K562 (cell line): Measurements from ENCODE around the gene MACROD2. TPM values are rescaled to one million over a fixed set of nuclear protein-coding genes. Genes with fewer than 3 reads are reported as not detected.

Experiments used
- ATAC-seq: fragments of 200-7000 bp; cut with Tn5 transposase; 3 replicates; pipeline ENCODE4 v1.9.1; 2020; ENCODE audit warnings: moderate library complexity
- BruUV-seq: library from RNA; stranded (reverse); fragments of 400-500 nt; replicated peaks from 2 replicates; lab custom pipeline; 2021; lab: Mats Ljungman, UMichigan
- CTCF ChIA-PET: fragments of 300-600 bp; formaldehyde crosslinking; extraction: SDS; loops from one replicate; lab custom pipeline; 2021; ENCODE audit warnings: low intra/inter-chr PET ratio; lab: Yijun Ruan, JAX
- POLR2A ChIA-PET: fragments of 300-600, 350-650 bp; sonication (Branson Sonifier 250); formaldehyde crosslinking; extraction: SDS; loops from one replicate; lab custom pipeline; 2021; ENCODE audit warnings: antibody characterized with exemption, inconsistent platforms; lab: Yijun Ruan, JAX
- DNase-seq, 4 experiments: peaks; one replicate each; pipeline versions ENCODE4 v3.0.0 to v3.0.0-alpha.2; 2011 to 2018; ENCODE audit warnings: low spot score in 3 of 4, mixed read lengths in 3 of 4; ENCODE audit errors: extremely low read depth in 1 of 4
- FAIRE-seq: peaks from 2 replicates; lab custom pipeline; 2011; peaks lifted over from hg19 to GRCh38; lab: Jason Lieb, UNC
- H2AFZ ChIP-seq: 2 replicates; pipeline ENCODE4 v1.6.0; 2011; ENCODE audit warnings: low read depth, low read length, control low read depth, inconsistent platforms
- H3K27ac ChIP-seq: fragments of 200-600 bp; 3 replicates; pipeline ENCODE4 v1.8.0; 2011; ENCODE audit warnings: low read depth, mild to moderate bottlenecking, control low read depth, inconsistent platforms, low read length, moderate library complexity, mixed read lengths; ENCODE audit errors: extremely low read depth
- H3K27me3 ChIP-seq, 2 experiments: fragments of 300-600 bp in 1 of 2; 2 replicates in 1 of 2; 3 replicates in 1 of 2; pipeline versions ENCODE4 v1.6.0 to v1.8.0; 2011; ENCODE audit warnings: inconsistent platforms in 2 of 2, low read length in 2 of 2, mild to moderate bottlenecking in 1 of 2, mixed read lengths in 1 of 2, moderate library complexity in 1 of 2; ENCODE audit not compliant: control insufficient read depth in 2 of 2, insufficient read depth in 2 of 2
- H3K36me3 ChIP-seq: fragments of 300-600 bp; 3 replicates; pipeline ENCODE4 v1.8.0; 2011; ENCODE audit warnings: mild to moderate bottlenecking, low read length, inconsistent platforms; ENCODE audit not compliant: control insufficient read depth, insufficient read depth
- H3K4me1 ChIP-seq, 2 experiments: fragments of 200-600 bp in 1 of 2; replicated peaks in 1 of 2; 2 replicates in 1 of 2; 3 replicates in 1 of 2; pipeline versions ENCODE4 v1.5.1 to v1.8.0; 2011; ENCODE audit warnings: inconsistent platforms in 2 of 2, low read length in 2 of 2, mild to moderate bottlenecking in 1 of 2, mixed read lengths in 1 of 2, moderate library complexity in 1 of 2; ENCODE audit not compliant: control insufficient read depth in 2 of 2, insufficient read depth in 2 of 2
- H3K4me2 ChIP-seq: 2 replicates; pipeline ENCODE4 v1.6.1; 2011; ENCODE audit warnings: low read length, control low read depth, inconsistent platforms, mixed read lengths; ENCODE audit not compliant: insufficient read depth
- H3K4me3 ChIP-seq: fragments of 200-600 bp; sonication (generic), shearing (Covaris generic); 2 replicates; pipeline ENCODE4 v1.5.1; 2016; ENCODE audit warnings: control low read depth, inconsistent platforms
- H3K79me2 ChIP-seq: fragments of 200-600 bp; 3 replicates; pipeline ENCODE4 v1.8.0; 2011; ENCODE audit warnings: low read length, inconsistent platforms; ENCODE audit not compliant: control insufficient read depth, insufficient read depth
- H3K9ac ChIP-seq, 2 experiments: 2 replicates each; pipeline versions ENCODE4 v1.6.0 to v1.6.1; 2011; ENCODE audit warnings: low read depth in 2 of 2, low read length in 2 of 2, control low read depth in 1 of 2, inconsistent platforms in 1 of 2, mild to moderate bottlenecking in 1 of 2, mixed read lengths in 1 of 2; ENCODE audit not compliant: insufficient read depth in 1 of 2
- H3K9me1 ChIP-seq: one replicate; pipeline ENCODE4 v1.6.0; 2011; ENCODE audit warnings: inconsistent platforms, mild to moderate bottlenecking, low read length, moderate library complexity; ENCODE audit not compliant: control insufficient read depth, insufficient read depth
- H3K9me3 ChIP-seq: replicated peaks from 2 replicates; pipeline ENCODE4 v1.5.1; 2011; ENCODE audit warnings: low read depth, low read length, inconsistent platforms; ENCODE audit not compliant: control insufficient read depth, insufficient read depth
- H4K20me1 ChIP-seq: replicated peaks from 2 replicates; pipeline ENCODE4 v1.6.1; 2011; ENCODE audit warnings: low read length, inconsistent platforms, mixed read lengths; ENCODE audit not compliant: control insufficient read depth, insufficient read depth
- CBX2 ChIP-seq: fragments of 200-600 bp; sonication (generic); IDR thresholded peaks from one replicate; pipeline ENCODE4 v1.6.1; 2012; ENCODE audit warnings: mild to moderate bottlenecking, low read length, inconsistent platforms; ENCODE audit not compliant: insufficient read depth, poor library complexity, severe bottlenecking
- CBX8 ChIP-seq: fragments of 200-600 bp; sonication (generic); IDR thresholded peaks from 2 replicates; pipeline ENCODE4 v1.6.1; 2012; ENCODE audit warnings: borderline replicate concordance, mixed run types, low read depth, mild to moderate bottlenecking, moderate library complexity, mixed read lengths, low read length, control low read depth, inconsistent platforms; ENCODE audit not compliant: poor library complexity, severe bottlenecking; ENCODE audit errors: extremely low read depth
- HDGF ChIP-seq: fragments of 450-650 bp; IDR thresholded peaks from 2 replicates; pipeline ENCODE4 v1.6.1; 2016
- KDM1A ChIP-seq, 2 experiments: fragments of 450-650 bp; IDR thresholded peaks; 2 replicates each; pipeline ENCODE4 v1.6.1; 2016; ENCODE audit warnings: mild to moderate bottlenecking in 2 of 2
- MCM7 ChIP-seq, 2 experiments: fragments of 450-650 bp; IDR thresholded peaks; 2 replicates each; pipeline ENCODE4 v1.6.1; 2016 to 2018
- MEF2D ChIP-seq: conservative IDR thresholded peaks from 2 replicates; pipeline ENCODE4 v1.6.1; 2016; ENCODE audit warnings: low read depth, missing genetic modification characterization, missing compliant biosample characterization
- NCOA4 ChIP-seq: fragments of 450-650 bp; IDR thresholded peaks from 2 replicates; pipeline ENCODE4 v1.6.1; 2018; ENCODE audit warnings: mild to moderate bottlenecking; ENCODE audit not compliant: partially characterized antibody
- NFE2L1 ChIP-seq: fragments of 450-650 bp; IDR thresholded peaks from 2 replicates; pipeline ENCODE4 v1.6.1; 2016; ENCODE audit warnings: missing genetic modification characterization, low read depth, mild to moderate bottlenecking, missing compliant biosample characterization, moderate library complexity, borderline replicate concordance
- RAD21 ChIP-seq, 2 experiments: fragments of 250-450 bp in 1 of 2; fragments of 450-650 bp in 1 of 2; sonication (Bioruptor Pico) in 1 of 2; formaldehyde crosslinking in 1 of 2; IDR thresholded peaks in 1 of 2; conservative IDR thresholded peaks in 1 of 2; 2 replicates each; pipeline versions ENCODE4 v1.4.0 to v1.8.0; 2020 to 2022; ENCODE audit warnings: mild to moderate bottlenecking in 2 of 2, moderate library complexity in 1 of 2
- ZBED1 ChIP-seq: IDR thresholded peaks from 2 replicates; pipeline ENCODE4 v1.6.1; 2014
- ZNF12 ChIP-seq: sonication (generic); formaldehyde crosslinking; IDR thresholded peaks from 2 replicates; pipeline ENCODE4 v1.4.0; 2020; ENCODE audit warnings: mild to moderate bottlenecking, missing genetic modification reagents
- ZNF311 ChIP-seq: fragments of 250-450 bp; sonication (Bioruptor Pico); IDR thresholded peaks from 2 replicates; pipeline ENCODE4 v1.4.0; 2020; ENCODE audit warnings: mild to moderate bottlenecking, moderate library complexity
- ZNF354B ChIP-seq: fragments of 250-450 bp; sonication (Bioruptor Pico); IDR thresholded peaks from 2 replicates; pipeline ENCODE4 v1.4.0; 2020
- WGBS: fragments of 100-300 bp; shearing (Covaris generic); methylation state at CpG from one replicate; pipeline ENCODE4 v1.1.6; 2016; ENCODE audit warnings: low coverage, mixed read lengths; ENCODE audit not compliant: insufficient coverage; ENCODE audit errors: missing lambda C conversion rate; 5-methylcytosine and 5-hydroxymethylcytosine counted together
- in situ Hi-C: fragments of 300-500 bp; cut with MboI; formaldehyde crosslinking; loops from 4 replicates; pipeline ENCODE4 v1.15.0; 2018; ENCODE audit warnings: inconsistent platforms, mixed read lengths
- intact Hi-C: fragments of 100-400 bp; cut with micrococcal nuclease; formaldehyde crosslinking; loops from 2 replicates; pipeline ENCODE4 v1.14.2; 2022
- polyA plus RNA-seq, 8 experiments: library from polyadenylated mRNA; depleted of rRNA in 4 of 8; stranded (reverse) in 5 of 8; unstranded in 3 of 8; fragments of >200 nt; fragmentation: Nextera tagmentation in 2 of 8; fragmentation: Illumina TruSeq in 1 of 8; extraction: Ambion mirVana in 2 of 8; extraction: Trizol in 1 of 8; gene quantifications; 2 replicates each; pipeline versions ENCODE4 v1.2.1 to v1.2.3, GENCODE V29; 2011 to 2014; ENCODE audit warnings: inconsistent platforms in 1 of 8, missing spikeins in 1 of 8
- total RNA-seq, 7 experiments: library from RNA; depleted of rRNA in 6 of 7; stranded (reverse); fragments of >200 nt in 6 of 7; fragmentation: Illumina TruSeq in 2 of 7; extraction: Trizol in 2 of 7; gene quantifications; 2 replicates each; pipeline versions ENCODE4 v1.2.1 to v1.2.3, GENCODE V29; 2011 to 2021; ENCODE audit warnings: low replicate concordance in 1 of 7
- TF ChIP-seq, protein P1 (sequence below): fragments of 250-450 bp; sonication (Bioruptor Pico); IDR thresholded peaks from 2 replicates; pipeline ENCODE4 v1.8.0; 2021; ENCODE audit warnings: moderate library complexity, mild to moderate bottlenecking, inconsistent platforms
- TF ChIP-seq, protein P2 (sequence below): fragments of 250-450 bp; sonication (Bioruptor Pico); IDR thresholded peaks from 2 replicates; pipeline ENCODE4 v1.5.0; 2021
- TF ChIP-seq, protein P3 (sequence below): fragments of 250-450 bp; sonication (Bioruptor Pico); IDR thresholded peaks from 2 replicates; pipeline ENCODE4 v1.4.0; 2020; ENCODE audit warnings: borderline replicate concordance

MACROD2 gene
- total and polyA plus RNA-seq, 9 of the 15 experiments (the other 6 are each of a cell fraction or from before 2014, with no cell fraction given) = not detected

DNA sequence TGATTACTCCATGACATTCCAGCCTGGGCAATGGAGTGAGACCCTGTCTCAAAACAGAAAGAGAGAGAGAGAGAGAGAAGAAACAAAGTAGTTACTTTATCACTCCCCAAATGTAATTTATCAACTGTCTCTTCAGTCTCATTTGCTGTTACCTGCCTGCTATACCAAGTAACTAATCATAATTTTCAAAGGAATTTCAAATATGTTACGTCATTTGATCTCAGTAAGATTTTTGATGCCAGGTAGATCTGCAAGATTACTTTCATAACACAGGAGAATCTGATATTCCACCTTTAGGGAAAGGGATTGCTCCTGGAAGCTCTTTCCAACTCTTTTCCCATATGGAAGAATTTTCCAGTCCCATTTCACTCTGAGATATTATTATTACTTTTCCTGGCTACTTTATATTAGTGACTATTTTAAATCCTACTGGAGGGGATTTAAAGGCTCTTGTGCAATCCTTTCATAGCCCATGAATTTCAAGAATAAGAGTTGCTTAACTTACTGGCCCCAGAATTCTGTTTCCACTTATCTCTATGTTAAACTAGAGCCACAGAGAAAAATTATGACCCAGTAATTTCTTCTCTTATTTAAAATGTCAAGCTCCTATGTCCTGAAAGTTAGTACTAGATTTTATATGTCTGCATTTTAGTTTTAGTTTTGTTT is 732.3 kb downstream of the MACROD2 start:
- no TSS peak for BruUV-seq
- ATAC-seq = no peak
- WGBS = 0% methylated on average over 1 of the region's 1 CpG

More for the DNA sequence above, 732.3 kb downstream of the MACROD2 start:
- ChIA-PET CTCF (no interaction called here), POLR2A (no interaction called here)
- Histone ChIP-seq H3K36me3 (no peaks in the 10 kb centered on the region), H3K4me3 (no peak overlapping the region), H3K27ac (no peak overlapping the region), H3K79me2 (no peaks in the 10 kb centered on the region), H3K9me3 (no peaks in the 10 kb centered on the region), H3K27me3 (no peaks in the 10 kb centered on the region), H3K4me2 (no peak overlapping the region), H2AFZ (no peak overlapping the region), H3K9me1 (no peaks in the 10 kb centered on the region), H4K20me1 (no peaks in the 10 kb centered on the region), H3K4me1 (no peaks in the 10 kb centered on the region), H3K9ac (no peak overlapping the region)
- in situ Hi-C loops (no loop called here), intact Hi-C loops (no loop called here)
- no peak for DNase-seq
- TF ChIP-seq RAD21 (CRISPR knock-in tag; conservative IDR thresholded peaks at IDR 0.05 in 1 of 2, IDR thresholded peaks at IDR 0.05 in 1 of 2) (no peak), NFE2L1 (no peak), MEF2D (tag) (no peak), CBX8 (no peak), ZNF354B (no peak), NCOA4 (no peak), ZBED1 (no peak), MCM7 (IDR thresholded peaks at IDR 0.05) (no peak), CBX2 (no peak), ZNF311 (CRISPR knock-in tag) (no peak), KDM1A (IDR thresholded peaks at IDR 0.05) (no peak), HDGF (no peak), ZNF12 (CRISPR knock-in tag) (no peak)
- TF ChIP-seq, protein P1, sequence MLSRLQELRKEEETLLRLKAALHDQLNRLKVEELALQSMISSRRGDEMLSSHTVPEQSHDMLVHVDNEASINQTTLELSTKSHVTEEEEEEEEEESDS (CRISPR knock-in tag) = no peak
- TF ChIP-seq, protein P2, sequence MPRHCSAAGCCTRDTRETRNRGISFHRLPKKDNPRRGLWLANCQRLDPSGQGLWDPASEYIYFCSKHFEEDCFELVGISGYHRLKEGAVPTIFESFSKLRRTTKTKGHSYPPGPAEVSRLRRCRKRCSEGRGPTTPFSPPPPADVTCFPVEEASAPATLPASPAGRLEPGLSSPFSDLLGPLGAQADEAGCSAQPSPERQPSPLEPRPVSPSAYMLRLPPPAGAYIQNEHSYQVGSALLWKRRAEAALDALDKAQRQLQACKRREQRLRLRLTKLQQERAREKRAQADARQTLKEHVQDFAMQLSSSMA (CRISPR knock-in tag) = no peak
- TF ChIP-seq, protein P3, sequence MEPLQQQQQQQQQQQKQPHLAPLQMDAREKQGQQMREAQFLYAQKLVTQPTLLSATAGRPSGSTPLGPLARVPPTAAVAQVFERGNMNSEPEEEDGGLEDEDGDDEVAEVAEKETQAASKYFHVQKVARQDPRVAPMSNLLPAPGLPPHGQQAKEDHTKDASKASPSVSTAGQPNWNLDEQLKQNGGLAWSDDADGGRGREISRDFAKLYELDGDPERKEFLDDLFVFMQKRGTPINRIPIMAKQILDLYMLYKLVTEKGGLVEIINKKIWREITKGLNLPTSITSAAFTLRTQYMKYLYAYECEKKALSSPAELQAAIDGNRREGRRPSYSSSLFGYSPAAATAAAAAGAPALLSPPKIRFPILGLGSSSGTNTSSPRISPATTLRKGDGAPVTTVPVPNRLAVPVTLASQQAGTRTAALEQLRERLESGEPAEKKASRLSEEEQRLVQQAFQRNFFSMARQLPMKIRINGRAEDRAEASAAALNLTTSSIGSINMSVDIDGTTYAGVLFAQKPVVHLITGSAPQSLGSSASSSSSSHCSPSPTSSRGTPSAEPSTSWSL (CRISPR knock-in tag) = no peak
- FAIRE-seq = no peak
